OCI-LY3 (cell line): Measurements from ENCODE around the gene VSIG1.

Source experiments
- EZH2phosphoT487 ChIP-seq: fragments of 200-600 bp; shearing (Covaris generic); IDR thresholded peaks from 2 replicates; pipeline ENCODE4 v1.6.1; 2018; ENCODE audit warnings: antibody characterized with exemption, mixed run types, low read depth
- TF ChIP-seq, protein P1 (sequence below): fragments of 200-600, 300-600 bp; sonication (generic); IDR thresholded peaks from 2 replicates; pipeline ENCODE4 v1.5.1; 2014; ENCODE audit warnings: antibody characterized with exemption, low read length, low read depth

GRCh38 chrX:108105473-108105872, 60.6 kb downstream of the VSIG1 start:
- TF ChIP-seq, protein P1, sequence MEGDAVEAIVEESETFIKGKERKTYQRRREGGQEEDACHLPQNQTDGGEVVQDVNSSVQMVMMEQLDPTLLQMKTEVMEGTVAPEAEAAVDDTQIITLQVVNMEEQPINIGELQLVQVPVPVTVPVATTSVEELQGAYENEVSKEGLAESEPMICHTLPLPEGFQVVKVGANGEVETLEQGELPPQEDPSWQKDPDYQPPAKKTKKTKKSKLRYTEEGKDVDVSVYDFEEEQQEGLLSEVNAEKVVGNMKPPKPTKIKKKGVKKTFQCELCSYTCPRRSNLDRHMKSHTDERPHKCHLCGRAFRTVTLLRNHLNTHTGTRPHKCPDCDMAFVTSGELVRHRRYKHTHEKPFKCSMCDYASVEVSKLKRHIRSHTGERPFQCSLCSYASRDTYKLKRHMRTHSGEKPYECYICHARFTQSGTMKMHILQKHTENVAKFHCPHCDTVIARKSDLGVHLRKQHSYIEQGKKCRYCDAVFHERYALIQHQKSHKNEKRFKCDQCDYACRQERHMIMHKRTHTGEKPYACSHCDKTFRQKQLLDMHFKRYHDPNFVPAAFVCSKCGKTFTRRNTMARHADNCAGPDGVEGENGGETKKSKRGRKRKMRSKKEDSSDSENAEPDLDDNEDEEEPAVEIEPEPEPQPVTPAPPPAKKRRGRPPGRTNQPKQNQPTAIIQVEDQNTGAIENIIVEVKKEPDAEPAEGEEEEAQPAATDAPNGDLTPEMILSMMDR = no peak
- no peak for TF ChIP-seq EZH2phosphoT487
